ENCODE results near the gene ZNF433. TPM values are rescaled to one million over a fixed set of nuclear protein-coding genes. Genes with fewer than 3 reads are reported as not detected.
"Not testable (repeated sequence)": the region's sequence is repeated elsewhere in the genome, so short reads cannot be mapped to it uniquely, and the experiment has no call there.

Gene ZNF433
- under 1 TPM; 0.10 to 0.33 TPM for total RNA-seq

- Mint-ChIP-seq H3K27ac (peak within 1 kb of the TSS; percentile 73), H3K36me3 (ENCODE audit: low read depth) (peaks cover 15% of the 10 kb centered on the region), H3K27me3 (no peaks in the 10 kb centered on the region), H3K4me1 (peaks cover 10% of the 10 kb centered on the region), H3K4me3 (peak within 1 kb of the TSS; percentile 78), H3K9me3 (peaks cover 31% of the 10 kb centered on the region)
- ChIA-PET POLR2A (no interaction called here), CTCF (interaction anchor here (1.0 kb wide), 1 partner anchor 15 kb away, joined by 4 read pairs; no protein-coding TSS in a partner anchor)
- DNase-seq = peak; percentile 55
Observed at GRCh38 chr19:12035220-12036172, at the start of gene ZNF433. Gene ZNF433, minus strand, starts transcription at chr19:12035679. Its CDS starts 140 bp downstream, at chr19:12035539.

- H3K4me1 Mint-ChIP-seq, DNase-seq, POLR2A ChIA-PET, H3K27ac Mint-ChIP-seq, H3K4me3 Mint-ChIP-seq, H3K27me3 Mint-ChIP-seq: not testable (repeated sequence)
- CTCF ChIA-PET = interaction anchor here (1.4 kb wide), 1 partner anchor 9 kb away, joined by 6 read pairs; no protein-coding TSS in a partner anchor
- H3K9me3 Mint-ChIP-seq = peaks cover 35% of the 10 kb centered on the region
- H3K36me3 Mint-ChIP-seq (ENCODE audit: low read depth) = peaks cover 17% of the 10 kb centered on the region
Observed at GRCh38 chr19:12083336-12083735, 47.9 kb upstream of the ZNF433 start.

GRCh38 chr19:12077375-12077774 is 41.9 kb upstream of the ZNF433 start:
- POLR2A ChIA-PET = no interaction called here
- H3K27me3 Mint-ChIP-seq = no peaks in the 10 kb centered on the region
- DNase-seq = no peak
- no peak overlapping the region for H3K4me3 Mint-ChIP-seq
- H3K9me3 Mint-ChIP-seq = peaks cover 51% of the 10 kb centered on the region
- CTCF ChIA-PET = no interaction called here
- peaks cover 55% of the 10 kb centered on the region for H3K36me3 Mint-ChIP-seq (ENCODE audit: low read depth)
- H3K4me1 Mint-ChIP-seq = no peaks in the 10 kb centered on the region
- no peak overlapping the region for H3K27ac Mint-ChIP-seq

DNA sequence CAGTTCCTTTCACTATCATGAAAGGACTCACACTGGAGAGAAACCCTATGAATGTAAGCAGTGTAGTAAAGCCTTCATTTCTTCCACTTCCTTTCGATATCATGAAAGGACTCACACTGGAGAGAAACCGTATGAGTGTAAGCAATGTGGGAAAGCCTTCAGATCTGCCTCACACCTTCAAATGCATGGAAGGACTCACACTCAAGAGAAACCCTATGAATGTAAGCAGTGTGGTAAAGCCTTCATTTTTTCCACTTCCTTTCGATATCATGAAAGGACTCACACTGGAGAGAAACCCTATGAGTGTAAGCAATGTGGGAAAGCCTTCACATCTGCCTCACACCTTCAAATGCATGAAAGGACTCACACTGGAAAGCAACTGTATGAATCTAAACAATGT is 40.9 kb upstream of the ZNF433 start:
- H3K4me1 Mint-ChIP-seq, POLR2A ChIA-PET, H3K4me3 Mint-ChIP-seq, H3K27ac Mint-ChIP-seq, DNase-seq, CTCF ChIA-PET, H3K27me3 Mint-ChIP-seq: not testable (repeated sequence)
- Mint-ChIP-seq H3K9me3 (peaks cover 50% of the 10 kb centered on the region), H3K36me3 (ENCODE audit: low read depth) (peaks cover 55% of the 10 kb centered on the region)

GRCh38 chr19:12075538-12076139 is 40.2 kb upstream of the ZNF433 start:
- Mint-ChIP-seq H3K4me1 (no peaks in the 10 kb centered on the region), H3K36me3 (ENCODE audit: low read depth) (peaks cover 55% of the 10 kb centered on the region), H3K27ac (no peak overlapping the region), H3K4me3 (no peak overlapping the region), H3K9me3 (peaks cover 51% of the 10 kb centered on the region), H3K27me3 (no peaks in the 10 kb centered on the region)
- DNase-seq = no peak
- ChIA-PET CTCF (no interaction called here), POLR2A (no interaction called here)

GRCh38 chr19:12064590-12065538 is 29.4 kb upstream of the ZNF433 start, which contains the start of gene ZNF844:
Gene ZNF844, plus strand, starts transcription at chr19:12064731. Its CDS starts 143 bp downstream, at chr19:12064874.
- peak within 1 kb of the TSS; percentile 78 for H3K4me3 Mint-ChIP-seq
- peak within 1 kb of the TSS; percentile 88 for H3K27ac Mint-ChIP-seq
- POLR2A ChIA-PET = no interaction called here
- peaks cover 6% of the 10 kb centered on the region for H3K36me3 Mint-ChIP-seq (ENCODE audit: low read depth)
- H3K4me1 Mint-ChIP-seq = peaks cover 10% of the 10 kb centered on the region
- H3K27me3 Mint-ChIP-seq = no peaks in the 10 kb centered on the region
- CTCF ChIA-PET = interaction anchor here (0.6 kb wide), 1 partner anchor 84 kb away, joined by 3 read pairs; no protein-coding TSS in a partner anchor
- DNase-seq = peak; percentile 69
- H3K9me3 Mint-ChIP-seq = peaks cover 8% of the 10 kb centered on the region

- Mint-ChIP-seq H3K4me3 (no peak overlapping the region), H3K9me3 (peaks cover 3% of the 10 kb centered on the region), H3K36me3 (ENCODE audit: low read depth) (peaks cover 3% of the 10 kb centered on the region), H3K4me1 (peaks cover 18% of the 10 kb centered on the region), H3K27me3 (peaks cover 7% of the 10 kb centered on the region), H3K27ac (no peak overlapping the region)
- ChIA-PET CTCF (interaction anchor here (1.1 kb wide), 1 partner anchor 258 kb away, joined by 3 read pairs; no protein-coding TSS in a partner anchor), POLR2A (no interaction called here)
- no peak for DNase-seq
Observed at GRCh38 chr19:12055784-12056183, 20.3 kb upstream of the ZNF433 start.

- peaks cover 14% of the 10 kb centered on the region for H3K4me1 Mint-ChIP-seq
- ChIA-PET CTCF (interaction anchor here (1.5 kb wide), 1 partner anchor 85 kb away, joined by 4 read pairs; no protein-coding TSS in a partner anchor), POLR2A (interaction anchor here (0.6 kb wide), 1 partner anchor 443 kb away, joined by 5 read pairs; no protein-coding TSS in a partner anchor)
- peak within 1 kb of the TSS; percentile 82 for H3K4me3 Mint-ChIP-seq
- H3K27me3 Mint-ChIP-seq = peaks cover 7% of the 10 kb centered on the region
- peaks cover 11% of the 10 kb centered on the region for H3K9me3 Mint-ChIP-seq
- DNase-seq = peak; percentile 50
- peaks cover 6% of the 10 kb centered on the region for H3K36me3 Mint-ChIP-seq (ENCODE audit: low read depth)
- peak within 1 kb of the TSS; percentile 80 for H3K27ac Mint-ChIP-seq
Observed at GRCh38 chr19:12052497-12053169, 17.2 kb upstream of the ZNF433 start, which contains the start of gene ZNF878. Gene ZNF878, minus strand, starts transcription at chr19:12052961. Its CDS starts 160 bp downstream, at chr19:12052801.

DNA sequence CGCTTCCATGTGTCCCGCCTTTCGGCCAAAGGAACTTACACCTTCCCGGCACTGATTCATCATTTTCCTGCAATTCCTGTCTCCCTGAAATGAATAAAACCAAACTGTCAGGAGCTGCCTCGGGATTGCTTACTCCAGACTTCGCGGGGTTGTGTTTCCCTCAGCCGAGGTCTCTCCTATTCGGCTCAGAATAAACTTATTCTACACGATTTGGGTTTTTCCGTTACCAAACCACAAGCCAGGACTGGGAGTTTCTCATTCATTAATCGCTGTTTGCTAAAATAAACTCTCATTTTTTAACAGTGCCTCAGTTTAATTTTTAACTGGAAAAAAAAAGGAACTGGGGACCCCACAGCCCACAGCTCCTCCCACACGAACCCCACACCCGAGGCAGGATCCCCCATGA is 16.6 kb upstream of the ZNF433 start:
- Mint-ChIP-seq H3K9me3 (peaks cover 13% of the 10 kb centered on the region), H3K36me3 (ENCODE audit: low read depth) (peaks cover 9% of the 10 kb centered on the region), H3K4me3 (peak overlapping the region; percentile 68), H3K27ac (no peak overlapping the region), H3K4me1 (peaks cover 14% of the 10 kb centered on the region), H3K27me3 (peaks cover 7% of the 10 kb centered on the region)
- CTCF ChIA-PET = interaction anchor here (1.5 kb wide), 1 partner anchor 85 kb away, joined by 4 read pairs; no protein-coding TSS in a partner anchor
- POLR2A ChIA-PET = interaction anchor here (0.6 kb wide), 1 partner anchor 444 kb away, joined by 5 read pairs; no protein-coding TSS in a partner anchor
- no peak for DNase-seq

- DNase-seq = no peak
- Mint-ChIP-seq H3K27ac (no peak overlapping the region), H3K27me3 (peaks cover 6% of the 10 kb centered on the region), H3K4me3 (no peak overlapping the region), H3K4me1 (peaks cover 8% of the 10 kb centered on the region), H3K9me3 (peaks cover 36% of the 10 kb centered on the region), H3K36me3 (ENCODE audit: low read depth) (peaks cover 29% of the 10 kb centered on the region)
- POLR2A ChIA-PET = no interaction called here
- CTCF ChIA-PET = no interaction called here
Observed at GRCh38 chr19:12047868-12048267, 12.4 kb upstream of the ZNF433 start.

DNA sequence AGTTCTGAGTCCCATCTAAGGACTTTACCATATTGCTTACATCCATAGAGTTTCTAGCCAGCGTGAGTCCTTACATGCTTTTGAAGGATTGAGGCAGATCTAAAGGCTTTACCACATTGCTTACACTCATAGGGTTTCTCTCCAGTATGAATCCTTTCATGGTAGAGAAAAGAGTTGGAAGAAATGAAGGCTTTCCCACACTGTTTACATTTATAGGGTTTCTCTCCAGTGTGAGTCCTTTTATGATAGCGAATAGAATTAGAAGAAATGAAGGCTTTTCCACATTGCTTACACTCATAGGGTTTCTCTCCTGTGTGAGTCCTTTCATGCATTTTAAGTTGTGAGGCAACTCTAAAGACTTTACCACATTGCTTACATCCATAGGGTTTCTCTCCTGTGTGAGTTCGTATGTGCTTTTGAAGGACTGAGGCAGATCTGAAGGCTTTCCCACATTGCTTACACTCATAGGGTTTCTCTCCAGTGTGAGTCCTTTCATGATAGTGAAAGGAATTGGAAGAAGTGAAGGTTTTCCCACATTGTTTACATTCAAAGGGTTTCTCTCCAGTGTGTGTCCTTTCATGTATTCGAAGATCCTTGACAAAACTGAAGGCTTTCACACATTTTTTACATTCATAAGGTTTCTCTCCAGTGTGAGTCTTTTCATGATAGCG is 8.4 kb upstream of the ZNF433 start:
- Mint-ChIP-seq H3K27ac (no peak overlapping the region), H3K27me3 (no peaks in the 10 kb centered on the region), H3K4me1 (no peaks in the 10 kb centered on the region), H3K9me3 (peaks cover 40% of the 10 kb centered on the region), H3K4me3 (no peak overlapping the region), H3K36me3 (ENCODE audit: low read depth) (peaks cover 31% of the 10 kb centered on the region)
- ChIA-PET POLR2A (no interaction called here), CTCF (no interaction called here)
- no peak for DNase-seq

Measured in activated CD4-positive, alpha-beta T cell treated with anti-CD3 and anti-CD28 coated beads, Interleukin-2, amount 10 ng/mL, durations not matched to agents 7 days and 5 days (primary cell).